Hematopoietic multipotent progenitor cell treated with erythropoietin and hydrocortisone succinate and interleukin-3 and kit ligand, for 15 days (in vitro differentiated cells): ENCODE data around the gene NXPE3.
A peak's percentile ranks its signal among the peaks of the same experiment; 100 is the strongest.

Experiments
- DNase-seq: peaks from one replicate; pipeline ENCODE4 v3.0.0-alpha.2; 2015; ENCODE audit warnings: low spot score

NXPE3 gene

GRCh38 chr3:101803173-101803782 lies 24.3 kb downstream of the NXPE3 start:
- peak; percentile 80 for DNase-seq

- DNase-seq, result no peak
These were observed 24.9 kb downstream of the NXPE3 start for GRCh38 chr3:101803939-101804338.

GRCh38 chr3:101806491-101806890 lies 27.5 kb downstream of the NXPE3 start:
- no peak for DNase-seq

GRCh38 chr3:101807888-101808287 lies 28.9 kb downstream of the NXPE3 start:
- no peak for DNase-seq

- peak; percentile 46 for DNase-seq
These were observed 30.4 kb downstream of the NXPE3 start for GRCh38 chr3:101809178-101810021.

- DNase-seq, result no peak
These were observed 31.0 kb downstream of the NXPE3 start for GRCh38 chr3:101810022-101810418.

GRCh38 chr3:101811875-101812274 lies 32.9 kb downstream of the NXPE3 start:
- DNase-seq, result no peak

- no peak for DNase-seq
These were observed 33.9 kb downstream of the NXPE3 start for GRCh38 chr3:101812895-101813294.

GRCh38 chr3:101813817-101814440 lies 34.9 kb downstream of the NXPE3 start:
- peak; percentile 18 for DNase-seq

- DNase-seq, result no peak
These were observed 35.8 kb downstream of the NXPE3 start for GRCh38 chr3:101814835-101815234.

- no peak for DNase-seq
These were observed 37.5 kb downstream of the NXPE3 start for GRCh38 chr3:101816215-101817149.

GRCh38 chr3:101817992-101818391 lies 39.0 kb downstream of the NXPE3 start:
- no peak for DNase-seq

GRCh38 chr3:101819649-101820206 lies 40.7 kb downstream of the NXPE3 start:
- DNase-seq, result no peak

GRCh38 chr3:101821503-101821902 lies 42.5 kb downstream of the NXPE3 start:
- no peak for DNase-seq

GRCh38 chr3:101823525-101823924 lies 44.5 kb downstream of the NXPE3 start:
- DNase-seq, result no peak

- DNase-seq, result no peak
These were observed 45.7 kb downstream of the NXPE3 start for GRCh38 chr3:101824702-101825101.

GRCh38 chr3:101825904-101826445 lies 47.0 kb downstream of the NXPE3 start:
- DNase-seq, result no peak

- DNase-seq, result no peak
These were observed 48.5 kb downstream of the NXPE3 start for GRCh38 chr3:101827211-101828174.

GRCh38 chr3:101828276-101828675 lies 49.3 kb downstream of the NXPE3 start:
- DNase-seq, result no peak
